PC-9 (cell line): Measurements from ENCODE around the gene ENPP4. TPM values are rescaled to one million over a fixed set of nuclear protein-coding genes. Genes with fewer than 3 reads are reported as not detected.
"Not testable (repeated sequence)": the region's sequence is repeated elsewhere in the genome, so short reads cannot be mapped to it uniquely, and the experiment has no call there.

ENCODE experiments used
- BruUV-seq: library from RNA; stranded (reverse); fragments of 400-500 nt; replicated peaks from 2 replicates; lab custom pipeline; 2021; lab: Mats Ljungman, UMichigan
- CTCF ChIA-PET: fragments of 300-600 bp; sonication (Branson Sonifier 250); formaldehyde crosslinking; loops from one replicate; lab custom pipeline; 2022; ENCODE audit warnings: antibody characterized with exemption; lab: Charles Lee
- POLR2A ChIA-PET: fragments of 300-600 bp; sonication (Branson Sonifier 250); formaldehyde crosslinking; loops from one replicate; lab custom pipeline; 2022; ENCODE audit warnings: antibody characterized with exemption; ENCODE audit not compliant: unreplicated experiment; lab: Charles Lee
- DNase-seq, 2 experiments: peaks; one replicate each; pipeline versions ENCODE4 v3.0.0 to v3.0.0-alpha.2; 2015 to 2022; ENCODE audit warnings: mixed read lengths in 1 of 2
- H2AFZ ChIP-seq: fragments of 200-600 bp; sonication (generic); 2 replicates; pipeline ENCODE4 v1.8.1; 2017; ENCODE audit warnings: antibody characterized with exemption
- H3F3A ChIP-seq: fragments of 200-600 bp; sonication (generic); 2 replicates; pipeline ENCODE4 v1.8.1; 2017; ENCODE audit warnings: antibody characterized with exemption, mild to moderate bottlenecking, low read depth; ENCODE audit not compliant: insufficient read depth
- H3K27ac ChIP-seq: fragments of 200-600 bp; sonication (generic); 2 replicates; pipeline ENCODE4 v1.6.1; 2016; ENCODE audit warnings: mixed run types
- H3K27me3 ChIP-seq: fragments of 200-600 bp; sonication (generic); 2 replicates; pipeline ENCODE4 v1.6.1; 2016; ENCODE audit warnings: low read depth, mixed run types; ENCODE audit not compliant: insufficient read depth
- H3K36me3 ChIP-seq: fragments of 200-600 bp; sonication (generic); 2 replicates; pipeline ENCODE4 v1.6.1; 2016; ENCODE audit warnings: low read depth, mixed run types
- H3K4me1 ChIP-seq: fragments of 200-600 bp; sonication (generic); replicated peaks from 2 replicates; pipeline ENCODE4 v1.6.1; 2016; ENCODE audit warnings: mixed run types; ENCODE audit not compliant: insufficient read depth
- H3K4me2 ChIP-seq: fragments of 200-600 bp; sonication (generic); 2 replicates; pipeline ENCODE4 v1.6.1; 2017; ENCODE audit warnings: mixed run types
- H3K4me3 ChIP-seq: fragments of 200-600 bp; sonication (generic); 2 replicates; pipeline ENCODE4 v1.6.1; 2016; ENCODE audit warnings: mixed run types
- H3K79me2 ChIP-seq: fragments of 200-600 bp; sonication (generic); 2 replicates; pipeline ENCODE4 v1.6.1; 2017; ENCODE audit warnings: low read depth, mixed run types
- H3K9me2 ChIP-seq: fragments of 200-600 bp; sonication (generic); 2 replicates; pipeline ENCODE4 v1.8.1; 2017; ENCODE audit warnings: mild to moderate bottlenecking; ENCODE audit not compliant: insufficient read depth
- H3K9me3 ChIP-seq: fragments of 200-600 bp; sonication (generic); 2 replicates; pipeline ENCODE4 v1.8.1; 2016; ENCODE audit warnings: low read depth; ENCODE audit not compliant: insufficient read depth
- H4K20me1 ChIP-seq: fragments of 200-600 bp; sonication (generic); 2 replicates; pipeline ENCODE4 v1.8.1; 2017; ENCODE audit not compliant: insufficient read depth
- CTCF ChIP-seq: fragments of 200-600 bp; sonication (generic); conservative IDR thresholded peaks from 2 replicates; pipeline ENCODE4 v1.6.1; 2017; ENCODE audit warnings: mixed run types, antibody characterized with exemption, mild to moderate bottlenecking, moderate library complexity
- EZH2 ChIP-seq: fragments of 200-600 bp; sonication (generic); IDR thresholded peaks from 2 replicates; pipeline ENCODE4 v1.8.0; 2017; ENCODE audit warnings: antibody characterized with exemption, low read depth
- intact Hi-C: fragments of 100-400 bp; cut with micrococcal nuclease; formaldehyde crosslinking; loops from one replicate; pipeline ENCODE4 v1.10.0; 2022; ENCODE audit not compliant: unreplicated experiment
- total RNA-seq: library from RNA; stranded (reverse); gene quantifications from 2 replicates; pipeline ENCODE4 v1.2.3, GENCODE V29; 2021

The ENPP4 gene
- total RNA-seq, 1 experiment from 2014 or later, result 7.1 TPM

- ChIA-PET POLR2A (interaction anchor here (0.5 kb wide), 1 partner anchor 14 kb away, joined by 4 read pairs; no protein-coding TSS in a partner anchor), CTCF (no interaction called here)
- intact Hi-C loops, result no loop called here
Measured at GRCh38 chr6:46116289-46116688, 13.5 kb upstream of the ENPP4 start.

GRCh38 chr6:46118157-46118556, 11.6 kb upstream of the ENPP4 start:
- POLR2A ChIA-PET, result interaction anchor here (0.6 kb wide), 1 partner anchor 676 kb away, joined by 4 read pairs; no protein-coding TSS in a partner anchor
- Histone ChIP-seq H3K4me3 (no peak overlapping the region), H2AFZ (no peak overlapping the region), H3K9me3 (no peaks in the 10 kb centered on the region), H3K4me2 (no peak overlapping the region), H3F3A (no peaks in the 10 kb centered on the region), H3K27me3 (no peaks in the 10 kb centered on the region), H3K4me1 (peaks cover 9% of the 10 kb centered on the region), H3K36me3 (no peaks in the 10 kb centered on the region), H3K27ac (no peak overlapping the region), H4K20me1 (no peaks in the 10 kb centered on the region), H3K9me2 (no peaks in the 10 kb centered on the region), H3K79me2 (no peaks in the 10 kb centered on the region)
- BruUV-seq, result no TSS peak
- intact Hi-C loops, result no loop called here
- no peak for DNase-seq
- CTCF ChIA-PET, result no interaction called here
- TF ChIP-seq CTCF (no peak), EZH2 (no peak)

More at GRCh38 chr6:46116289-46116688, 13.5 kb upstream of the ENPP4 start:
- no TSS peak for BruUV-seq
- H3K4me3 ChIP-seq, result no peak overlapping the region
- 0 out of 2 replicates have a peak, but pooled peaks cover 3% of the 10 kb centered on the region for H3F3A ChIP-seq
- H3K79me2 ChIP-seq, result no peaks in the 10 kb centered on the region
- no peak for TF ChIP-seq EZH2
- no peak for TF ChIP-seq CTCF
- H3K4me2 ChIP-seq, result no peak overlapping the region
- H4K20me1 ChIP-seq, result no peaks in the 10 kb centered on the region
- no peak for DNase-seq
- H3K9me2 ChIP-seq, result no peaks in the 10 kb centered on the region
- H3K4me1 ChIP-seq, result peaks cover 15% of the 10 kb centered on the region
- no peak overlapping the region for H2AFZ ChIP-seq
- H3K27ac ChIP-seq, result no peak overlapping the region
- no peaks in the 10 kb centered on the region for H3K36me3 ChIP-seq
- no peaks in the 10 kb centered on the region; the same call in 1 of the 2 replicates for H3K9me3 ChIP-seq
- H3K27me3 ChIP-seq, result no peaks in the 10 kb centered on the region

GRCh38 chr6:46118836-46119235, 11.0 kb upstream of the ENPP4 start:
- TF ChIP-seq CTCF, result no peak
- no peak for TF ChIP-seq EZH2
- no TSS peak for BruUV-seq
- no peaks in the 10 kb centered on the region for H3K79me2 ChIP-seq
- no peak for DNase-seq
- no peaks in the 10 kb centered on the region for H3K9me2 ChIP-seq
- POLR2A ChIA-PET, result interaction anchor here (0.5 kb wide), 1 partner anchor 137 kb away, joined by 5 read pairs; no protein-coding TSS in a partner anchor
- H3K4me1 ChIP-seq, result peaks cover 2% of the 10 kb centered on the region; the same call in 1 of the 2 replicates
- no peak overlapping the region for H3K27ac ChIP-seq
- H3K9me3 ChIP-seq, result no peaks in the 10 kb centered on the region
- H3K4me3 ChIP-seq, result no peak overlapping the region
- intact Hi-C loops, result no loop called here
- H4K20me1 ChIP-seq, result no peaks in the 10 kb centered on the region
- H3K36me3 ChIP-seq, result no peaks in the 10 kb centered on the region
- no peaks in the 10 kb centered on the region for H3F3A ChIP-seq
- CTCF ChIA-PET, result no interaction called here
- H2AFZ ChIP-seq, result no peak overlapping the region
- H3K4me2 ChIP-seq, result no peak overlapping the region
- no peaks in the 10 kb centered on the region for H3K27me3 ChIP-seq

GRCh38 chr6:46119679-46120078, 10.1 kb upstream of the ENPP4 start:
- intact Hi-C loops, H2AFZ ChIP-seq, H3K36me3 ChIP-seq, H3K4me3 ChIP-seq, H3K9me2 ChIP-seq, H3K27me3 ChIP-seq, H3K79me2 ChIP-seq, DNase-seq, H3K27ac ChIP-seq, BruUV-seq, H4K20me1 ChIP-seq, H3K4me1 ChIP-seq, CTCF ChIA-PET, H3F3A ChIP-seq, H3K9me3 ChIP-seq, H3K4me2 ChIP-seq: not testable (repeated sequence)
- POLR2A ChIA-PET, result interaction anchor here (0.5 kb wide), 1 partner anchor 138 kb away, joined by 5 read pairs; no protein-coding TSS in a partner anchor
